Epidermal melanocyte (primary cell): ENCODE data around the gene CSNK1G2.

Experiments
- DNase-seq: peaks from one replicate; pipeline ENCODE4 v3.0.0; 2011; ENCODE audit warnings: low spot score; ENCODE audit not compliant: insufficient read length

CSNK1G2 gene

DNA sequence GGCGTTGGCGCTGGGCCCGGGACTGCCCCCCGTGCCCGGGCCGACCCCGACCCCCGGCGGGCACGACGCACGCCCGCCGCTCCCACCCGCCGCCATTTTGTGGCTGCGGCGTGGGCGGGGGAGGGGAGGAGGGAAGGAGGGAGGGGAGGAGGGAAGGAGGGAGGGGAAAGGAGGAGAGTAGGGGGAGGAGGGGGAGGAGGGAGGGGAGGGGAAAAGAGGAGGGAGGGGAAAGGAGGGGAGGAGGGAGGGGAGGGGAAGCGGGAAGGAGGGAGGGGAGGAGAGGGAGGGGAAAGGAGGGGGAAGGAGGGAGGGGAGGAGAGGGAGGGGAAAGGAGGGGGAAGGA lies 74.6 kb downstream of the CSNK1G2 start, which contains the start of gene BTBD2:
TSS of gene BTBD2 (minus strand) at position 107 of the 343 bp plus-strand sequence. CDS start at position 96, 11 bp downstream.
- DNase-seq = peak; percentile 36

DNA sequence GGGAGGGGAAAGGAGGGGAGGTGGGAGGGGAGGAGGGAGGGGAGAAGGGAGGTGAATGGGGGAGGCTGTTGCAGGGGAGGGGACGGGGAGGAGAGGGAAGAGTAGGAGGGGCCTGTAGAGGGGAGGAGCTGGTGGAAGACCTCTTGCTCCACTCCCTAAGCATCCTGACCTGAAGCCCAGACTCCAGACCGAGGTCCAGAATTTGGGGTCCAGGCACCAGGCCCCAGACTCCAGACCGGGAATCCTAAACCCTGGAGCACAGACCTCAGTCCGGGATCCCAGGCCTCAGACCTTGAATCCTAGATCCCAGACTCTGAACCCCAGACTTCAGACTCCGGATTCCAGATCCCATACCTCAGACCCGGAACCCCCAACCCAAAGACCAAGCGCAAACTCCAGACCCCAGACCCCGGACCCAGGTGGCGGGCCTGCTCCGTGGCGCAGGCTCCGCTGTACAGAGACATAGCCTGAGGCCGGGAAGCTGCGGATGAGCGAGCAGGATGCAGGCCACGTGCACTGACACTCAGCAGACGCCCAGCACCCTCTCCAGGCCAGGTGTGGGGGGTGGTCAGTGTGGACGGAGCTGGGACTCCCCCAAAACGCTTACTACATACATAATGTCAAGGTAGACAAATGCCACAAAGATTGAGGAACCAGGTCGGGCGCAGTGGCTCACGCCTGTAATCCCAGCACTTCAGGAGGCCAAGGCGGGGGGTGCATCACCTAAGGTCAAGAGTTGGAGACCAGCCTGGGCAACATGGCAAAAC lies 75.3 kb downstream of the CSNK1G2 start:
- DNase-seq = peak; percentile 90

DNA sequence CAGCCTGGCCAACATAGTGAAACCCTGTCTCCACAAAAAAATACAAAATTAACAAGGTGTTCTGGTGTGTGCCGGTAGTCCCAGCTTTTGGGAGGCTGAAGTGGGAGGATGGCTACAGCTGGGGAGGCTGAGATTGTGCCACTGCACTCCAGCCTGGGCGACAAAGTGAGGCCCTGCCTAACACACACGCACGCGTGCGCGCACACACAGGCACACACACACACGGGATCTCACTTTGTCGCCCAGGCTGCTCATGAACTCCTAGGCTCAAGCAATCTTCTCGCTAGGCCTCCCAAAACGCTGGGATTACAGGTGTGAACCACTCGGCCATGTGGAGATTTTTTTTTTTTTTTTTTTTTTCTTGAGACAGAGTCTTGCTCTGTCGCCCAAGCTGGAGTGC lies 77.8 kb downstream of the CSNK1G2 start:
- no peak for DNase-seq

DNA sequence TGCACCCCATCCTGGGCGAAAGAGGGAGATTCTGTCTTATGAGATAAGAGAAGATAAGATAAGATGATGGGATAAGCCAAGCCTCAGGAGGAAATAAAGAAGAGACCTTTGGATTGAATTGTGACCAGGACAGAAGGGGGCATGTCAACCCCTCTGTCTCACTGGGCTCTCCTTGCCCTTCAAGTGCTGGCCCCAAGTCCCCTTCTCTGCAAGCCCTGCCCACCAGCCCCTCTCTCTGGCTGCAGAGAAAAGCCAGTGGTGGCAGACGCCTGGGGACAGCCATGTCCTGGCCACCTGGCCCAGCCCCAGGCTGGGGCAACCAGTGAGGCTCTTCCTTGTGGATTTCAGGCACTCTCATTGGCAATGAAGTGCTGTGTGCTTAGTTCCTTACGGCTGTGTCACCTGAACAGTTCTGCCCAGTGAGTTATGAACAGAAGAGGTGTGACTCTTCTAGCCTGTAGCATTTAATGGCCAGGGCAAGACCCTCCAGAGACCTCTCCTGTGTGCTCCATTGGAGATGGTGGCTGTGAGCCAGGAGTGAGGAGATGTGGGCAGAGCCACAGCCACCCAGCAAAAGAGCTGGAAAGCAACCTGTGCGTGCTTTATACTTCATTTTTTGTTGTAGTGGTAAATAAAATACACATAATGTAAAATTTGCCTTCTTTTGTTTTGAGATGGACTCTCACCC lies 80.6 kb downstream of the CSNK1G2 start:
- DNase-seq = peak; percentile 1

DNA sequence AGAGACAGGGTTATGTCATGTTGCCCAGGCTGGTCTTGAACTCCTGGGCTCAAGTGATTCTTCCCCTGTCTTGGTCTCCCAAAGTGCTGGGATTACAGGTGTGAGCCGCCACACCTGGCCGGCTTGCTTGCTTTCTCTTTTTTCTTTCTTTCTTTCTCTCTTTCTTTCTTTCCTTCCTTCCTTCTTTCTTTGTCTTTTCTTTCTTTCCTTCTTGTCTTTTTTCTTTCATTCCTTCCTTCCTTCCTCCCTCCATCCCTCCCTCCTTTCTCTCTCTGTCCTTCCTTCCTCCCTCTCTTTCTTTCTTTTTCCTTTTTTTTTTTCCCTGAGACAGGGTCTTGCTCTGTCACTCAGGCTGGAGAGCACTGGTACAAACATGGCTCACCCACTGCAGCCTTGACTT lies 81.3 kb downstream of the CSNK1G2 start:
- DNase-seq = no peak

DNA sequence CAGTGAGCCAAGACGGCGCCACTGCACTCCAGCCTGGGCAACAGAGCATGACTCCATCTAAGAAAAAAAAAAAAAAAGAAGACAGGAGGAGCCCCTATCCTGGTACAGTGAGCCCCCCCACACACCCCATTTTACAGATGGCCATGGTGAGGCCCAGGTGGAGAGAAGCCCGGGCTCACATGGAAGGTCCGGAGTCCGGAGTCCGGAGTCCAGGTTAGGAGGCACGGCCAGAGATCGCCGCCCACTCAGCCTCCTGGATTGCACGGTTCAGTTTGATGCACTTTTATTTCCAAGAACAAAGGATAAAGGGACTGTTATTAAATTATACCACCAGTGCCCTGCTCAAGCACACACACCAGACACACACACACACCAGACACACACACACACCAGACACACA lies 85.8 kb downstream of the CSNK1G2 start:
- peak; percentile 1 for DNase-seq

DNA sequence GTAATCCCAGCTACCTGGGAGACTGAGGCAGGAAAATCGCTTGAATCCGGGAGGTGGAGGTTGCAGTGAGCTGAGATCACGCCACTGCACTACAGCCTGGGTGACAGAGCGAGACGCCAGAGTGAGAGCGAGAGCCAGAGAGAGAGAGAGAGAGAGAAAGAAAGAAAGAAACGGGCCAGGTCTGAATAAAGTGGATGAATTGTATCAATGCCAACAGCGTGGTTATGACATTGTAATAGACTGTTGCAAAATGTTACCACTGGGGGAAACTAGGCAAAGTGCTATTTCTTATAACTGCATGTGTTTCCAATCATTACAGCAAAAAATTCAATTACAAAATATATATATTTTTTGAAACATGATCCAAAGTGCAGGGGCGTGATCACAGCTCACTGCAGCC lies 86.4 kb downstream of the CSNK1G2 start:
- peak; percentile 29 for DNase-seq
